HG03565 (cell line): ENCODE results near the gene KCND1.

ENCODE experiments used
- ATAC-seq: cut with Tn5 transposase; IDR thresholded peaks from one replicate; pipeline ENCODE4 v1.9.1; 2021; ENCODE audit warnings: mild to moderate bottlenecking, moderate library complexity; ENCODE audit not compliant: unreplicated experiment

Gene KCND1

DNA sequence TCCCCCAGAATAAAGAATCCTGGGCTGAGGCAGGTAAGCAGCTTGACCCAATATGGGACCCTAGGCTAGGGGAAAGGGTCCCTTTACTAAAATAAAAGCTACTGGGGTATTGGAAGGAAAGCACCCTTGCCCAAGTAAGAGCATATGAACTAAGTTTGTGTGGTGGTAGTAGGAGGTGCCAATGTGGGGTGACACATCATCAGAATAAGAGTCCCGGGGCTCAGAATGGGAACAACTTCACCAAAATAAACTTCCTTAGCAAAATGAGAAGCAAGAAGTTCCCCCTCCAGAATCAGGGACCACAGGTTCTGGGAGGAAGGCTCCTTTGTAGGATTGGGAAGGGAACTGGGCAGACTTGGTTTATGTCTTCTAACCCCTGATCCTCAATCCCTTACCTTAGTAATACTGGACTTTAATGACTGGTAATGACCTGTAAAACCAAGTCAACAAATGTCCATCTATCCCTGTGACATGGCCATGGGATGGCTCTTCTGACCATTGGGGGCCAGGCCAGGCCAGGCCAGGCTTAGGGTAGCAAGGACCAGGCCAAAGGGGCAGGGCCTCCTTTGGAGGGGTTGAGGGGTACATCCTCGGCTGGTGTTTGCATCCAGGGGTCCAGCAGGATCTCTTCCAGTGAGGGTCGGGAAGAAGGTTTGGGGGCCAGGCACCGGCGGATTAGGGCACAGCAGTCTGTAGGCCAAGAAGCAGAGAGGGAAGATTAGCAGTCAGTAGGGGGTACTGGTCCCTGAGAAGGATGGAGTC, 57.9 kb downstream of the KCND1 start:
- no peak for ATAC-seq

- peak; percentile 37 for ATAC-seq
Observed at GRCh38 chrX:48911412-48912182, 60.0 kb downstream of the KCND1 start, which contains the start of gene SLC35A2. Gene SLC35A2, minus strand, starts transcription at chrX:48911646. Its CDS starts 10 bp downstream, at chrX:48911636.
